GM19468 (cell line): ENCODE results near the gene DAAM1.

Experiments used
- ATAC-seq: cut with Tn5 transposase; IDR thresholded peaks from one replicate; pipeline ENCODE4 v1.9.1; 2021; ENCODE audit warnings: mild to moderate bottlenecking, moderate library complexity, moderate number of reproducible peaks; ENCODE audit not compliant: unreplicated experiment; ENCODE audit errors: extremely low read depth

The DAAM1 gene

GRCh38 chr14:59252772-59253500 lies 64.5 kb downstream of the DAAM1 start:
- no peak for ATAC-seq

DNA sequence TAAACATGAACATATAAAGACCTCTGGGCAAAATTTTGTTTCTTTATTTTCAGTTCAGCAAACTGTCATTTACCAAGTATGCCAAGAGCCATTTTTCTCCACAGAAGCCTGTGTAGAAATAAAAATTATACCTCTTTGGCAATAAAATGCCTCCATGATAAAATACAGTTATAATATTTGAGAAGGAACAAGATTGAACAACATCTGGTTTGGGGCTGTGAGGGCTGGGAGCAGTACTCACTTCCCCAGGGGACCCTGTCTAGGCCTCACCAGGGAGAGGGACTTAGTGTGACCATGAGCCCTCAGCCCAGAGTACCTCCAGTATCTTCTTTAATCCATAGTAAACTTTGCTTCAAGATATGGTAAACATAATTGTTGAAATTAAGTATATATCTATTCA lies 65.1 kb downstream of the DAAM1 start:
- no peak for ATAC-seq

DNA sequence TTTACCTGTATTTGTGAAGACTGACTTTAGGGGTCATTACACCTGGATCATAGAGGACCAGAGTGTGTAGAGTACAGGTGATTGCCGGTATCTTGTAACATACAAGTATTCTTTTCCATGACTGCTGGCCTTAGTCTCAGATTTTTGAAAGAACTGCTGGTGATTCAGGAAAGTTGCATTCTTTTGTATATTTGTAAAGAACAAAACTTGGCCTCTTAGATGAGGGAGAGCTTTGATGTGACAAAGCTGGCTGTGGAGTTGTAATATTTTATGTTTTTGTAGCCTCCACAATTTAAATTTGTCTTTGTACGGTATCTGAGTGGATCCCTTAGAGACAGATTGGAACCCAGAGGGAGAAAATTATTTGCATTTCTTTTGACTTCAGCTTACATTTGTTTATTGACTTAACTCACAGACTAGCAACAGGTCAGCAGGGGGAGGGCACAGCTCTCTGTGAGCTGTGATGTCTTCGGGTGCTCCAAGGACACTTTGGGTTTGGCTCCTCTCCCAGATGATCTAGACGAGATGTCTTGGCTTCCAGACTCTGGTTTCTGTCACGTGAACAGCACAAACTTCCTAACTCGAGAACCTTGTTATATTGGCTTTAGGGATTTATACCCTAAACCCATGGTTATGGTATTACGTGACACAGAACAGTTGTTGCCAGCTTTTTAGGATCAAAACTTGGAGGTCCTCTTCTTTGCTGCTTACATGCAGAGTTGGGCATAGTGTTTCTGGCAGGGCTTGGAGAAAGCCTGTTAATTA lies 65.9 kb downstream of the DAAM1 start:
- ATAC-seq, result no peak

DNA sequence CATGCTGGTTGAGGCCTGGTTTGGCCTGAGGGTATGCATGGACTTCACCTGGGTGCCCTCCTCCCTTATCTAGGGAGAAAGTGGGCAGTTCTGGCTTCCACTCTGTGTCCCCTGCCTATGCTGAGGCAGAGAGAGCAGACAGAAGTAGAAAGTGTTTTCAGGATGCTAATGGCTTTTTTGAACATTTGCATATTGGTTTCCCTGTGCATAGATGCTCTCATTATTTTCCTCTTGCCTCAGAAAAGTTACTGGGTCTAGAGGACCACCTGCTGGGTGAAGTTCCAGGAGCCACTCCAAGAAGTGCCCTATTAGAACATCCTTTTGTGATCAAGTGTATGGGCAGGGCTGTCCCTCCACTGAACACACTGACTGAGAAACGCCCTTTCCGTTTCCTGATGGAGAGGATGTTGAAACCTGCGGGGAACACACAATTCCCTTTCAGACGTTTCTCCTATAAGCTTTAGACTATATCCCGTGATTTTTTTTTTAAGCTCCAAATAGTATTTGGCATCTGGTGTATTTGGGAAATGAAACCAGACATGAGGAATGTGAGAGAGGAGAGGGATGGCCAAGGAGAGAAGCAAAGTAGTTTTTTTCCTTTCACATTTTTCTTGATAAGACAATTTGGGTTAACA lies 66.6 kb downstream of the DAAM1 start:
- ATAC-seq, result no peak

DNA sequence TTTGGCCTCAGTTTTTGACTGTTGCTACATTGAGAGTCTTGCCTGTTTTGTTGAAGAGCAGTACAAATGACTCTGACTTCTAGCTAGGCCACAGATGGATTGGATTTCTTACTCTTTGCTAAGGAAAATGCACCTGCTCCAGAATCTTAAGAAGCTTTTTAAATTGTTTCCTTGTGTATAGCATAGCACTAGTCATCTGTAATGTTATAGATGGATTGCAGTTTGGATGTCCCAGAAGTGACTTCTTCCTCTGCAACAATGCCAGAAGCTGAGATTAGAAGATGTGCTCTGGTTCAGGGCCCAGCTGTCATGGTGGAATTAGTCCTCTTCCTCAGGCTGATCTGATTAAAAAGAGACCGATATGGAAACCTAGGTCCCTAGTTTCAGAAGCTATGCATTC lies 67.9 kb downstream of the DAAM1 start:
- no peak for ATAC-seq

- no peak for ATAC-seq
These were observed 72.9 kb downstream of the DAAM1 start for GRCh38 chr14:59261334-59261733.

DNA sequence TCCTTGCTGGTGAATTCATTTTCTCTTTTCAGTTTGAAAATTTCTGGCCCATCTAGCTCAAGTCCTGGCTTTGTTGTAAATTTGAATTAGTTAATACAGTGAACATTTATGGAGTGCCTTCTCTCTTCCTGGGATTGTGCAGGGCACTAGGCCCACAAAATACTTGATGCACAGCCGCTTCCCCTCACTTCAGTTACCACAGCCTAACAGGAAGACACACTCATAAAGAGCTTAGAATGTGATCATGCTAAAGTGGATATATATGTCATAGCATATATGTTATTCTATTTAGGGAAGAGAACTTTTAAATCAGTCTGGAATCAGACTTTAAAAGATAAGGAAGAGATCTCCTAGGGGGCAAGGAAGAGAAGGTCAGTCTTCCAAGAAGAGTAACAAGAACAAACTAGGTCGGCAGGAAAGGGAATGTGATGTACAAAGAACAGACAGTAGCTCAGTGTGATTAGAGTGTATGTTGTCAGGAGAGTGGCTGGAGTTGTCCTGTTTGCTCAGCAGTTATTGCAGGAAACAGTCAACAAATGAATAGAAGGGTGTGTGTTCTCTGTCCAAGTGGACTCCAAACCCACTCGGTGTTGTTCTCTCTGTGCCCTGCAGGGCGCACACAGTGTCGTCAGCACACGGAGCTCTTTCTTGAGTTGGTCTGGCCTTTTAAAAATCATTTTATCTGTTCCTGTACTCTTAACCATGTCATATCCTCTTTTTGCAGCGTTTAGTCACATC lies 74.4 kb downstream of the DAAM1 start:
- no peak for ATAC-seq

DNA sequence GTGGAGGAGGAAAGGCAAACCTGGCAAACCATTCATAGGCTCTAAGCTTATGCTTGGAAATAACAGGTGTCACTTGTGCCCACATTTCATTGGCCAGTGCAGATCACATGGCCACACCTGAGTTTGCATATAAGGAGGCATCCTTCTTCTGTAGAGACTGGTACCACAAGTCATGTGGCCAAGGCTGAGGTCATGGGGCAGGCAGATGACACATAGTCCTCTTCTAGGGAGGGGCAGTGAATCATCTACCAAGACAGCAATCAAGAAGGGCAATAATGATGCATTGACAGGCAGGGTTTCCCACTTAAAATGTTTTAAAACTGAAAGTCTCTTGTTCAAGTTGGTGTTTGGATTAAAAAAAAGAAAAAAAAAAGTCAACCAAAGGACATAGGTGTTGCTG lies 77.3 kb downstream of the DAAM1 start:
- no peak for ATAC-seq

GRCh38 chr14:59267046-59267445 lies 78.6 kb downstream of the DAAM1 start:
- no peak for ATAC-seq

DNA sequence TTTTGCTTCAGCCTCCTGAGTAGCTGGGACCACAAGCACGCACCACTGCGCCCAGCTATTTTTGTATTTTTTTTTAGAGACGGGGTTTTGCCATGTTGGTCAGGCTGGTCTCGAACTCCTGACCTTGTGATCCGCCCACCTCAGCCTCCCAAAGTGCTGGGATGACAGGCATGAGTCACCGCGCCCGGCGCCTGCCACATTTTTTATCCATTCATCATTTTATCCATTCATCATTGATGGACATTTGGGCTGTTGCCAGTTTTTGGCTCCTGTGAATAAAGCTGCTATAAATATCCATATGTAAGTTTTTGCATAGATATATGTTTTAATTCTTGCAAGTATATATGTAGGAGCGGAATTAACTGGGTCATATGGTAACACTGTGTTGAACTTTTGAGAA lies 79.5 kb downstream of the DAAM1 start:
- no peak for ATAC-seq

- ATAC-seq, result no peak
These were observed 80.4 kb downstream of the DAAM1 start for GRCh38 chr14:59268858-59269257.

GRCh38 chr14:59269466-59269865 lies 81.0 kb downstream of the DAAM1 start:
- ATAC-seq, result no peak

DNA sequence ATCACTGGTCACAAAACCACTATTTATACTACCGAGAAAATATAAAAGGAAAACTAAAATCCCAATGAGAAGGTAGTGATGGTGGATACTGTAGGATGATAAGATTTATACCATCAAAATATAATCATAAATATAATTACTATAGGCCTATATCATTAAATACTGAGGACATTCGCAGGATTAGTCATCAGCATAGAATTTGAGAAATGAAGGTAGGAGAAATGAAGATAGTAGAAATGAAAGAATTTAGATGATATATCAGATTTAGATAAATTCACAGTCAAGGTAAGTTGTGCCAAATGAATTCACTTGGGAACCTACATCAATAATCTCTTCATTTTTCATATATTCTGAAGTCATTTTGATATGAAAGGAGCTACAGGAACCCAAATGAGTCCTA lies 82.8 kb downstream of the DAAM1 start:
- ATAC-seq, result no peak

DNA sequence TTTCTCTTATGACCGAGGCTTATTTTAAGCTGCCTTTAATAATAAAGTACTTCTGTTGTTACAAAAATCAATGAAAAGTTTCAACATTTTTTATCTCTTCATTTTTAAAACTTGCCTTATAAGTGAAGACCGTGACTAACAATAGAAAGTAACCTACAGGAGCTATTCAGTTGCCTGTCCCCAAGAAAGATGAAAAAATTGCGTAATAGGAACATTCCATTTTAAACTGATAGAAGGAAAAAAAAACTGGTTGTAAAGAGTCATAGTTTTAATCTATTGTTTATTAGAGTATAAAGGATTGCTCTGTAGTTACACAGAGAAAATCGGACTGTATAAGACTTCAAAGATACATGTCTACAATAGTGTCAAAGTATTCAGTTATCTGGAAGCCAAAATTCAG lies 83.3 kb downstream of the DAAM1 start:
- no peak for ATAC-seq

DNA sequence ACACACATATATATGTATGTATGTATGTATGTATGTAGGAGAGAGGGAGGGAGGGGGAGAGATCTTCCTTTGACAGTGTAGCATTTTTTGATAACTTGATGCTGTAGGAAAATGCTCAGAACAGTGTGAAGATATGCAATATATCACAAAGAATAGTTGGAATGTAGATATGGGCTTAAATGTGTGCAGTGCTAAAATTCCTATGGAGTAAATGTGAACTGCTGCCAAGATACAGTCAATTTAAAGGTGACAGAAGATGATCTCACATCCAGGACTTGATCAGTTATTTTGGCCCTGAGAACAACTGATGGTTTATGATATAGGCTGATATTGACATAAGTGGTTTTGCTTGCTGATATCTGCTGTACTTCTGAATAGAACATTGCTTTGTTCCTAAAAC lies 84.2 kb downstream of the DAAM1 start:
- ATAC-seq, result no peak

DNA sequence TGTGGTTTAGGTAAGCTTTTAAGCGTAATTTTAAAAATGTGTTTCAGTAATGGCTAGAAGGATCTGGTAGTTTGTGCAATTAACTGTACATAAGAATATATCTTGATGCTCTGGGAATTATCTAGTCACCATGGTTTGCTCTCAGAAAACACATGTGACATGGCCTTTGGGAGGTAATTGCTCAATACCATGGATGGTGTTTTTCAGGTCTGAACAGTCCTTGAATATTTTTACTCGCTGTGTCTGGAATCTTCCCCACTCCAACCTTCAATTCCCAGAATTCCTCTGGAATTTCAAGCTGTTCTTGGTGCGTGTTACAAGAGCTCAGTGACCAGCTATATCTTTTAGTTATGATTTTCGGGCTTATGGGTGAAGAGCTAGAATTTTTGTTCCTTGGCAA lies 85.3 kb downstream of the DAAM1 start:
- ATAC-seq, result no peak

- ATAC-seq, result peak; percentile 44
These were observed 86.5 kb downstream of the DAAM1 start for GRCh38 chr14:59274991-59275391.

- peak; percentile 73 for ATAC-seq
These were observed 87.2 kb downstream of the DAAM1 start for GRCh38 chr14:59275668-59276067.

GRCh38 chr14:59276235-59276634 lies 87.8 kb downstream of the DAAM1 start:
- no peak for ATAC-seq

DNA sequence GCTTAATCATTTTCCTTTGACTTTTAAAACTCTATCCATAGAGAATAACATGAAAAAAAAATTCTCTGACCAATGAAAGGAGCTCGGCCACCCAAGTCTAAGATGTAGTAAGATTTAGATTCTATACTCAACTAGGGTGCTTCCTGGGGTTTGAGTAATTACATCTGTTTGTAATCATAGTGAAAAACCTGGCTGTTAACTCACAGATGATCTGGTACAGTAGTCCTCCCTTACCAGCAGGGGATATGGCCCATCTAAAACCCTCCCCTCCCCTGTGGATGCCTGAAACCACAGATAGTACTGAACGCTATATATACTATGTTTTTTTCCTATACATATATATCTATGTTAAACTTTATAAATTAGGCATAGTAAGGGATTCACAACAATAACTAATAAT lies 89.2 kb downstream of the DAAM1 start:
- no peak for ATAC-seq

GRCh38 chr14:59278111-59278510 lies 89.6 kb downstream of the DAAM1 start:
- ATAC-seq, result no peak
